ENCODE data around the gene SCYL1.

The SCYL1 gene

GRCh38 chr11:65558930-65559509 lies 34.1 kb downstream of the SCYL1 start:
- Histone ChIP-seq H3K27me3 (ENCODE audit: insufficient read depth, low read length) (peaks cover 13% of the 10 kb centered on the region; the same call in 1 of the 2 replicates), H3K27ac (ENCODE audit: low read depth, low read length, poor library complexity, severe bottlenecking) (no peak overlapping the region), H4K20me1 (ENCODE audit: insufficient read depth, low read length) (no peaks in the 10 kb centered on the region), H3K79me2 (ENCODE audit: insufficient read depth, low read length) (no peaks in the 10 kb centered on the region), H3K9ac (ENCODE audit: low read length) (no peak overlapping the region; the same call in 1 of the 2 replicates), H3K9me2 (ENCODE audit: low read depth, low read length) (no peaks in the 10 kb centered on the region), H3K4me2 (ENCODE audit: low read length) (peak overlapping the region; percentile 73), H3K36me3 (ENCODE audit: insufficient read depth, low read length) (no peaks in the 10 kb centered on the region), H3F3A (ENCODE audit: insufficient read depth, low read length) (no peaks in the 10 kb centered on the region), H3K4me3 (ENCODE audit: low read depth, low read length, poor library complexity, severe bottlenecking) (peak overlapping the region; percentile 39), H3K9me3 (ENCODE audit: low read length) (no peaks in the 10 kb centered on the region), H2AFZ (ENCODE audit: low read length) (no peak overlapping the region), H3K4me1 (ENCODE audit: insufficient read depth, low read length, severe bottlenecking) (peaks cover 12% of the 10 kb centered on the region)
- TF ChIP-seq EZH2 (IDR thresholded peaks at IDR 0.05; ENCODE audit: borderline replicate concordance, low read length): no peak
- no peak for TF ChIP-seq CTCF (IDR thresholded peaks at IDR 0.05; ENCODE audit: low read length)

GRCh38 chr11:65559535-65559934 lies 34.7 kb downstream of the SCYL1 start:
- peaks cover 13% of the 10 kb centered on the region; the same call in 1 of the 2 replicates for H3K27me3 ChIP-seq (ENCODE audit: insufficient read depth, low read length)
- no peak overlapping the region for H3K9ac ChIP-seq (ENCODE audit: low read length)
- no peak overlapping the region for H3K4me3 ChIP-seq (ENCODE audit: low read depth, low read length, poor library complexity, severe bottlenecking)
- no peaks in the 10 kb centered on the region for H3K9me3 ChIP-seq (ENCODE audit: low read length)
- no peak overlapping the region for H3K27ac ChIP-seq (ENCODE audit: low read depth, low read length, poor library complexity, severe bottlenecking)
- no peaks in the 10 kb centered on the region for H4K20me1 ChIP-seq (ENCODE audit: insufficient read depth, low read length)
- no peak overlapping the region for H2AFZ ChIP-seq (ENCODE audit: low read length)
- H3K79me2 ChIP-seq (ENCODE audit: insufficient read depth, low read length): no peaks in the 10 kb centered on the region
- no peak for TF ChIP-seq EZH2 (IDR thresholded peaks at IDR 0.05; ENCODE audit: borderline replicate concordance, low read length)
- TF ChIP-seq CTCF (IDR thresholded peaks at IDR 0.05; ENCODE audit: low read length): no peak
- H3K36me3 ChIP-seq (ENCODE audit: insufficient read depth, low read length): no peaks in the 10 kb centered on the region
- H3F3A ChIP-seq (ENCODE audit: insufficient read depth, low read length): no peaks in the 10 kb centered on the region
- H3K4me2 ChIP-seq (ENCODE audit: low read length): no peak overlapping the region
- peaks cover 12% of the 10 kb centered on the region for H3K4me1 ChIP-seq (ENCODE audit: insufficient read depth, low read length, severe bottlenecking)
- no peaks in the 10 kb centered on the region for H3K9me2 ChIP-seq (ENCODE audit: low read depth, low read length)

- Histone ChIP-seq H3K27ac (ENCODE audit: low read depth, low read length, poor library complexity, severe bottlenecking) (no peak overlapping the region), H3K9me2 (ENCODE audit: low read depth, low read length) (no peaks in the 10 kb centered on the region), H3K4me1 (ENCODE audit: insufficient read depth, low read length, severe bottlenecking) (peaks cover 12% of the 10 kb centered on the region), H3K27me3 (ENCODE audit: insufficient read depth, low read length) (peaks cover 12% of the 10 kb centered on the region; the same call in 1 of the 2 replicates), H4K20me1 (ENCODE audit: insufficient read depth, low read length) (no peaks in the 10 kb centered on the region), H3K9me3 (ENCODE audit: low read length) (no peaks in the 10 kb centered on the region), H3K4me2 (ENCODE audit: low read length) (no peak overlapping the region), H2AFZ (ENCODE audit: low read length) (no peak overlapping the region), H3F3A (ENCODE audit: insufficient read depth, low read length) (no peaks in the 10 kb centered on the region), H3K79me2 (ENCODE audit: insufficient read depth, low read length) (no peaks in the 10 kb centered on the region), H3K9ac (ENCODE audit: low read length) (no peak overlapping the region), H3K36me3 (ENCODE audit: insufficient read depth, low read length) (no peaks in the 10 kb centered on the region), H3K4me3 (ENCODE audit: low read depth, low read length, poor library complexity, severe bottlenecking) (no peak overlapping the region)
- TF ChIP-seq EZH2 (IDR thresholded peaks at IDR 0.05; ENCODE audit: borderline replicate concordance, low read length) (no peak), CTCF (IDR thresholded peaks at IDR 0.05; ENCODE audit: low read length) (no peak)
These were observed 35.2 kb downstream of the SCYL1 start for GRCh38 chr11:65559951-65560537.
